Stimulated activated CD8-positive, alpha-beta memory T cell treated with anti-CD3 and anti-CD28 coated beads, Interleukin-2, amount 100 ng/mL, for 1 hour (primary cell): ENCODE data around the gene RAD9A.
"Not testable (repeated sequence)": the region's sequence is repeated elsewhere in the genome, so short reads cannot be mapped to it uniquely, and the experiment has no call there.

Source experiments
- DNase-seq, 2 donors: peaks; one replicate each; pipeline ENCODE4 v3.0.0-alpha.2; 2020; ENCODE audit warnings: low read depth in 2 of 2

Gene RAD9A

DNA sequence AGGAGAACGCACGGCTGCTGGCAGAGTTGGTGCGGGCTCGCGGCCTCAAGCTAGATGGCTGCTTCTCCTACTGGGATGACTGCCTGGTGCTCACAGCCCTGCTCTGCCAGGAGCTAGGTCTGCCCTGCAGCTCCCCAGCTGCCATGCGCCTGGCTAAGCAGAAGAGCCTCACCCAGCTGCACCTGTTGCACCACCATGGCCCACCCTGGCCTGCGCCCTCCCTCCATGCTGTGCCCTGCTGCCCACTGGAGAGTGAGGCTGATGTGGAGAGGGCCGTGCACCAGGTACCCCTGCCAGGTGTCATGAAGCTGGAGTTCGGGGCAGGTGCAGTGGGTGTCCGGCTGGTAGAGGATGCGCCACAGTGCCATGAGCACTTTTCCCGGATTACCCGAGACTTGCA, 31.7 kb downstream of the RAD9A start:
- no peak for DNase-seq

DNA sequence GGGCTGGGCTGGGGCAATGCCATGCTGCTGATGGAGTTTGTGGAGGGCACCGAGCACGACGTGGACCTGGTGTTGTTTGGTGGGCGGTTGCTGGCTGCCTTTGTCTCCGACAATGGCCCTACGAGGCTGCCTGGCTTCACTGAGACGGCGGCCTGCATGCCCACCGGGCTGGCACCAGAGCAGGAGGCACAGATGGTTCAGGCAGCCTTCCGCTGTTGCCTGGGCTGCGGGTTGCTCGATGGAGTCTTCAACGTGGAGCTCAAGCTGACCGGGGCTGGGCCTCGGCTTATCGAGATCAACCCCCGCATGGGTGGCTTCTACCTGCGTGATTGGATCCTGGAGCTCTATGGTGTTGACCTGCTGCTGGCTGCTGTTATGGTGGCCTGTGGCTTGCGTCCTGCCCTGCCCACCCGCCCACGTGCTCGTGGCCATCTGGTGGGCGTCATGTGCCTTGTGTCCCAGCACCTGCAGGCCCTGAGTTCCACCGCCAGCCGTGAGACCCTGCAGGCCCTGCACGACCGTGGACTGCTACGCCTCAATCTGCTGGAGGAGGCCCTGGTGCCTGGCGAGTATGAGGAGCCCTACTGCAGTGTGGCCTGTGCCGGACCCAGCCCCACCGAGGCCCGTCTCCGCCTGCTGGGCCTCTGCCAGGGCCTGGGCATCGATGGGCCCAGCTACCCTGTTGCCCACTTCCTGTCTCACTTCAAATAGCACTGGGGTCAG, 32.3 kb downstream of the RAD9A start:
- no peak for DNase-seq

DNA sequence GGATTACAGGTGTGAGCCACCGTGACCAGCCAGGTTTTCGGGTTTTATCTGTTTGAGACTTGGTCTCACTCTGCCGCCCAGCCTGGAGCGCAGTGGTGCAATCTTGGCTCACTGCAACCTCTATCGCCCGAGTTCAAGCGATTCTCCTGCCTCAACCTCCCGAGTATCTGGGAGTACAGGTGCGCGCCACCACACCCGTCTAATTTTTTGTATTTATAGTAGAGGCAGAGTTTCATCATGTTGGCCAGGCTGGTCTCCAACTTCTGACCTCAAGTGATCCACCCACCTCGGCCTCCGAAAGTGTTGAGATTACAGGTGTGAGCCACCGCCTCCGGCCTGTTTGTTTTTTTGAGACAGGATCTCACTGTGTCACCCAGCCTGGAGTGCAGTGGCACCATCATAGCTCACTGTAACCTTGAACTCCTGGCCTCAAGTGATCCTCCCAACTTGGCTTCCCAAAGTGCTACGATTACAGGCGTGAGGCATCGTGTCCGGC, 35.6 kb downstream of the RAD9A start:
- DNase-seq: not testable (repeated sequence)

DNA sequence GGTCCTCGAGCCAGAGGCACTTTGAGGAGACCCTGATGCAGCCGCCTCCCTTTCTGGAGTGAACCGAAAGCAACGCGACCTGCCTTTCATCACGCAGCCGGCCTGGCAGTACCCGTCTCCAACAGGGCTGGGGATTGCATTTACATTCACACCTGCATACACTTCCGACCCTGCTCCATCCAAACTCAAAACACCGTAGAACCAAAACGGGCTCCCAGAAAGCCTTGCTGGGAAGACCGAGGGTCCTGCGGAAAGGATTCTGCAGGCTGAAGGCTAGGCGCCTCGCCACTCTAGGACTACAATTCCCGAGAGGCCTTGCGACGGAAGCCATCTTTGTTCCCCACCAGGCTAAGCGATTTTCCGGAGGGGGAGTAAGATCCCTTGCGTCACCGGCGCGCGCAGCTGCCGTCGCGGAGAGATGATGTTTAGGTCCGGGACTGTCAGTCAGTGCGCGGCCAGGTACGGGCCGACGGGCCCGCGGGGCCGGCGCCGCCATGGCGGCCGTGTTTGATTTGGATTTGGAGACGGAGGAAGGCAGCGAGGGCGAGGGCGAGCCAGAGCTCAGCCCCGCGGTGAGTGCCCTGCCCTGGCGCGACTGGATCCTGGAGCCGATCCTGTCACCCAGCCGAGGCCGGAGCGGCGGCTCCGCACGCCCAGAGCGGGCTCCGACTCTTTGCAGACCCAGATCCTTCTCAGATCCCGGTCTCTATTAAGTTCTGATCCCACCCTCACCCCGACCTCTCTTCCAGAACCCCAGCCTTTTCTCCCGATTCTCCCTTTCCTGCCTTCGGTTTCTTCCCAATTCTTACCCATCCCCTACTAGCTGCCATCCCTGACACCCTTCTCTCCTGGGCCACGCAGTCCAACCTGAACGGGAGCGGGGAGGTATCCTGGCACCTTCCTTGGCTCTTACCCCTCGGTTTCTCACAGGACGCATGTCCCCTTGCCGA, 36.5 kb downstream of the RAD9A start, which contains the start of gene RPS6KB2:
Gene RPS6KB2, plus strand, starts transcription at position 443 of the 950 bp plus-strand sequence. Its CDS starts 52 bp downstream, at position 495.
- DNase-seq: peak; percentile 97 to 100

DNA sequence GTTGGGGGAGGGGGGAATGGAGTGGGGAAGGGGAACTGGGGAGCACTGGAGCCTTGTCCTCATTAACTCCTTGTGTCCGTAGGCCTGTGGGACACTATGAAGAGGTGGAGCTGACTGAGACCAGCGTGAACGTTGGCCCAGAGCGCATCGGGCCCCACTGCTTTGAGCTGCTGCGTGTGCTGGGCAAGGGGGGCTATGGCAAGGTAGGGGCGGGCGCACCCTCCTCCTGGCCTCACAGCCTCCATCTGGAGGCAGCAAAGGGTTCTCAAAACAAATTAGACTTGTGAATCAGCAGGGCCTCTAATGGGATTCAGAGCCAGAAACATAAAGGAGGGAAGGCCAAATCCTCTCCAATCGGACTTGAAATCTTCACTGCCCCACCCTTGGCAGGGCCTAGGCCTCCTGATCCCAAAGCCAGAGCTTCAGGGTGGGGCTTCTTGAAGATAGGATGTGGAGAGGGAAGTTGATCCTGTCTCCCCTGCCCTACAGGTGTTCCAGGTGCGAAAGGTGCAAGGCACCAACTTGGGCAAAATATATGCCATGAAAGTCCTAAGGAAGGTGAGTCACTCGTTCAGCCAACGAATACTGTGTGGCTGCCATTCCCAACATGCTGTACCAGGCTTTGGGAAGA, 37.4 kb downstream of the RAD9A start:
- no peak for DNase-seq

DNA sequence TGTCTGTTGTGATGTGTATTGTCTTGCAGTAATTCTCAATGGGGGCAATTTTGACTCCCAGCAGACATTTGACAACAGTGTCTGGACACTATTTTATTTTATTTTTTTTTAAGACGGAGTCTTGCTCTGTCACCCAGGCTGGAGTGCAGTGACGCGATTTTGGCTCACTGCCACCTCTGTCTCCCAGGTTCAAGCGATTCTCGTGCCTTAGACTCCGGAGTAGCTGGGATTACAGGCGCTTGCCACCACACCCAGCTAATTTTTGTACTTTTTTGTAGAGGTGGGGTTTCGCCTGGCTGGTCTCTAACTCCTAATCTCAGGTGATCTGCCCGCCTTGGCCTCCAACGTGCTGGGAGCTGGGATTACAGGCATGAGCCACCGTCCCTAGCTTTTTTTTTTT, 37.9 kb downstream of the RAD9A start:
- no peak for DNase-seq

DNA sequence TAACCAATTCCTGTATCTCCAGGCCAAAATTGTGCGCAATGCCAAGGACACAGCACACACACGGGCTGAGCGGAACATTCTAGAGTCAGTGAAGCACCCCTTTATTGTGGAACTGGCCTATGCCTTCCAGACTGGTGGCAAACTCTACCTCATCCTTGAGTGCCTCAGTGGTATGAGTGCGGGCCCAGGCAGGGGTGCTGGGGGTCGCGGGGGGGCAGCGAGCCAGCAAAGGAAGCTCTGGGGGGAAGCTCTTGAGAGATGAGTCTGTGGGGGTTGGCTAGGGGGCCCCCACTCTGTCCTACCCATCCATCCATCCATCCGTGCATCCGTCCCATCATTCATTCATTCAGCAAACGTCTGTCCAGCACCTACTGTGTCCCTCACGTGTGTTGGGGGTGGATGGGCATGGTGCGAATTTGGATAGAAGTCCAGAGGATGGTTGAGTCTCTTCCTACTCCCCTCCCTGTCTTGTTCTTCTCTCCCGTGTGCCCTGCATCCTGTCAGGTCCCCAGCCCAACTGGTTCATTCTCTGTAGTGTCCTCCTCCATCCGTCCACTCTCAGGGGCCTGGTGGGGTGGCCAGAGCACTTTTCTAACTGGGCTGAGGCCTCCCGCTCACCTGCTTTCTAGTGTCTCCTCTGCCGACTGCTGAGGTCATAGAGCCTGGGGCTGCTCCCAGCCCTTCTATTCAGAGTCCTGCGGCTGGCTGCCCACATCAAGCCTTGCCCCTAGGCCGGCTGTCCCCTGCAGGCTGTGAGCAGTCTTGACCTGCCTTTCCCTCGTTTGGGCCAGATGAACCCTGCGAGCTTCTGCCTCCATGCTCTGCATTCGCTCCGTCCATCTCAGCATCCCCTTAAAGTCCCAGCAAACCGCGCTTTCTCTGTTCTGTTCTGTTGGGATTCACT, 39.8 kb downstream of the RAD9A start:
- no peak for DNase-seq

DNA sequence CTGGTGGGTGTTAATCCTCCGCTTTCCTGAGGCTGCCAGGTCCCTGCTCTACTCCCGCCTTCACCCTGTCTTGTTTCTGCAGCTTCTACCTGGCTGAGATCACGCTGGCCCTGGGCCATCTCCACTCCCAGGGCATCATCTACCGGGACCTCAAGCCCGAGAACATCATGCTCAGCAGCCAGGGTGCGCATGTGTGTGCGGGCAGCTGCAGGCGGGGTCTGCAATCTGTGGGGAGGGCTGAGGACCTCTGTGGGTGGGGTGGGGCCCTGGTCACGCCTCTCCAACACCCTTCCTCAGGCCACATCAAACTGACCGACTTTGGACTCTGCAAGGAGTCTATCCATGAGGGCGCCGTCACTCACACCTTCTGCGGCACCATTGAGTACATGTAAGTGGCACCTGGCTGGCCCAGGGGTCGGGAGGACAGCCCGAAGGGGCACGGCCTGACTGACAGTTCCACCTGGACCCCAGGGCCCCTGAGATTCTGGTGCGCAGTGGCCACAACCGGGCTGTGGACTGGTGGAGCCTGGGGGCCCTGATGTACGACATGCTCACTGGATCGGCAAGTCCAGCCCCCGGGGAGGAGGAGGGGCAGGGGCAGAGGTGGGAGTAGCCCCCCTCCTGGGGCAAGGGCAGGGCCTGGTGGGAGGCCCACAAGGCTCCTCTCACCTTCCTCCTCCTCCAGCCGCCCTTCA, 41.0 kb downstream of the RAD9A start:
- DNase-seq: no peak

DNA sequence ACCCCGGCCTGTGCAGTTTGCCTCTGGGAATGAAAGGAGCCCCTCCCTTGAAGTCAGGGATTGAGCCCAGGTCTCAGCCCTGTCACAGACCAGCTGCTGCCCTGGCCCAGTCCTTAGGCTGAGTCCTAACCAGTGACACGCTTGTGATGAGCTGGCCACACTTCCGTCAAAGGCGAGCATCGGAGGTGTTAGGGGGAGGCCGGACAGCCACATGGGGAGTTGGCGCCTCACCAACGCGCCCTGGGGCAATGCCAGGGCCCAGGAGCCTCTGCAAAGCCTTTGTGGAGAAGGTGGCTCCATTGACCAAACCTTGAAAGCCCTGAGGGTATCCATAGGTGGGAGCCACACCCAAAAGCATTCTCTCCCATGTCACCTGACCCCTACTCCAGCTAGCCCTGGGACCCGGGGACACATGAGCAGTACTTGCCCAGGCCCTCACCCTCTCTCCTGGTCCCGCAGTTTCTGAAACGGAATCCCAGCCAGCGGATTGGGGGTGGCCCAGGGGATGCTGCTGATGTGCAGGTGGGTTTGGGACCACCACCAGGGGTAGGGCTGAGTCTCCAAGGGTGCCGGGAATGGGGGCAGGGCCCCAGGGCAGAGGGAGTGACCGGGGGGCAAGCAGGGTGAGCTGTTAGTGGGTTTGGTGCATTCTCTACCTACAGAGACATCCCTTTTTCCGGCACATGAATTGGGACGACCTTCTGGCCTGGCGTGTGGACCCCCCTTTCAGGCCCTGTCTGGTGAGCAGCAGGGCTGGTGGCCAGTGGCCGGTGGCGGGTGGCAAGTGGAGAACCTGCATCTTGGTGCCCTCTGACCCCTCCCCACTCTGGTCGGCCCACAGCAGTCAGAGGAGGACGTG, 42.0 kb downstream of the RAD9A start:
- no peak for DNase-seq

DNA sequence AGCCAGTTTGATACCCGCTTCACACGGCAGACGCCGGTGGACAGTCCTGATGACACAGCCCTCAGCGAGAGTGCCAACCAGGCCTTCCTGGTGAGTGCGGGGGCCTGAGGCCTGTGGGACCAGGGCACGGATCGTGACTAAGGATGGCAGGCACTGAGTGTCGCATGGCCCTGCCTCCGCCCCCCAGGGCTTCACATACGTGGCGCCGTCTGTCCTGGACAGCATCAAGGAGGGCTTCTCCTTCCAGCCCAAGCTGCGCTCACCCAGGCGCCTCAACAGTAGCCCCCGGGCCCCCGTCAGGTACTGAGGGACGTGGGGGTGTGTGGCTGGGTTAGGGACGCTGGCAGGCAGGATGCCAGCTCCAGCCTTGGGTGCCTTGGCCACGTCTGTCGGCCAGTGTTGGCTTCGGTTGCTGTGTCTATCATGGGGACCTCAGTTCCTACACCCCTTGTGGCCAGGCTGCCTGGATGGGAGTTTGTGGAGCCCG, 42.7 kb downstream of the RAD9A start:
- no peak for DNase-seq

DNA sequence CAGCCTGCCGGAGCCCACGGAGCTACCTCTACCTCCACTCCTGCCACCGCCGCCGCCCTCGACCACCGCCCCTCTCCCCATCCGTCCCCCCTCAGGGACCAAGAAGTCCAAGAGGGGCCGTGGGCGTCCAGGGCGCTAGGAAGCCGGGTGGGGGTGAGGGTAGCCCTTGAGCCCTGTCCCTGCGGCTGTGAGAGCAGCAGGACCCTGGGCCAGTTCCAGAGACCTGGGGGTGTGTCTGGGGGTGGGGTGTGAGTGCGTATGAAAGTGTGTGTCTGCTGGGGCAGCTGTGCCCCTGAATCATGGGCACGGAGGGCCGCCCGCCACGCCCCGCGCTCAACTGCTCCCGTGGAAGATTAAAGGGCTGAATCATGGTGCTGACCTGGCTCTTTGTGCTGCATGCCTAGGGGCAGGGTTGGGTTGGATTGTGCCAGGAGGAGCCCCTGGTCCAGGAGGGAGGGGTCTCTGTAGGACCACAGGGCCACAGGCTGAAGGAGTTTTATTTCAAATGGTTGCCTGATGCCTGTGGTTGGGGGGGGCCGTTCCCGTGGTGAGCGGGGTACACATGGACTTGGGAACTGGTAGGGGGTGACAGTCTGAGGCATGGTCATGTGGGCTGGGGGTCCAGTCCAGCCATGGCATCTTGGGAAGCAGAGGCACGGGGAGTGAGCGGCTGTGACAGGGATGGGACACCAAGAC, 43.4 kb downstream of the RAD9A start:
- no peak for DNase-seq

DNA sequence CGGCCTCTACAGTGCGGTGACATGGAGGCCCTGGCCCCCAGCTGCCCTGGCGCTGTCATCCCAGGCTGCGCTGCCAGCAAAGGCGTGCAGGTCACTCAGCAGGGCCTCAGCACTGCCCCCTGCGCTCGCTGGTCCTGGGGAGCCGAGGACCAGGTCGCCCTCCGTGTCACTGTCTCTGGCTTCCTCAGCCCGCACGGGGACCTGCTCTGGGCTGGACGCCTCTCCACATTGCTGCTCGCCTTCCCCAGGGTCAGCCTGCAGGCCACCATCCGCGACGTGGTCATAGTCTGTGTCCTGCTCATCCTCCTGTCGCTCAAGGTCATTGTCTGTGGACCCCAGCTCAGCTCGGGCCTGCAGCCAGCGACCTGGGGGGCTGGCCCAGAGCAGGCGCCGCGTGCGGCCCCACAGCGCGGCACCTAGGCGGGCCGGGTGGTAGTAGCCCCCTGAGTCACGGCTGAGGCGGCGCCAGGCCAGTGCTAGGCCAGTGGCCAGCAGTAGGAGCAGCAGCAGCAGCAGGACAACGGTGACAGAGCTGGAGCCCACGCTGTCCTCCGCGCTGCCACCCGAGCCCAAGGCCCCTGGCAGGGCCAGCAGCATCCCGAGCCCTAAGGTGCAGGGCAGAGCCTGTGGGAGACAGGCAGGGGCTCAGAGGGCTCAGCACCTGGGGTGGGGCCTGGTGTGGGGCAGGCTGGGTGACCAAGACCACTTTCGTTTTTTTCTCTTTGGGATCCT, 44.1 kb downstream of the RAD9A start:
- no peak for DNase-seq

DNA sequence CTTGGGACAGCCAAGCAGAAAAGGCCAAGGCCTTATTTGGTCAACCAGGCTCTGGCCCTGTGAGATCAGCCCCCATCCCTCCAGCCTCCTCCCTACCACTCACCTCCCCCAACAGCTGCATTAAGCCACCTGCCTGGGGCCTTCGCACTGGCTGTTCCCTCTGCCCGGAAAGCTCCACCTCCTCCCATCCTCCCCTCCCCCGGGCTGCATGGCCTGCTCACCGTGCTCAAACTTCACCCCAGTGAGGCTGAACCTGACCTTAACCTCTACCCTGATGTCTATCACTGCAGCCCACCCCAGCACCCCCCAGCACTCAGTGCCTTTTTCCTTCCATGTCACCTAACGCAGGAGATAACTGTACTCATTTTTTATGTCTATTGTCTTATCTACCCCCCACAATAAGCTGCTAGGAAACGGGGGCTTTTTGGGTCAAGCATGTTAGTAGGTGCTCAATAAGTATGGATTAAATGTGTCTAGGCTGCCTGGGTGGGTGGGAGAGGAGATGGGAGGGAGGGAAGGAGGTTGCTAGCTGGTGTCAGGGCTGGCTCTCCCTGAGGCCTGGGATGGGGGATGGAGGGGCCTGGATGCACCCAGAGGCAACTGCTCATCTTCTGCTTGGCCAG, 44.8 kb downstream of the RAD9A start:
- no peak for DNase-seq

DNA sequence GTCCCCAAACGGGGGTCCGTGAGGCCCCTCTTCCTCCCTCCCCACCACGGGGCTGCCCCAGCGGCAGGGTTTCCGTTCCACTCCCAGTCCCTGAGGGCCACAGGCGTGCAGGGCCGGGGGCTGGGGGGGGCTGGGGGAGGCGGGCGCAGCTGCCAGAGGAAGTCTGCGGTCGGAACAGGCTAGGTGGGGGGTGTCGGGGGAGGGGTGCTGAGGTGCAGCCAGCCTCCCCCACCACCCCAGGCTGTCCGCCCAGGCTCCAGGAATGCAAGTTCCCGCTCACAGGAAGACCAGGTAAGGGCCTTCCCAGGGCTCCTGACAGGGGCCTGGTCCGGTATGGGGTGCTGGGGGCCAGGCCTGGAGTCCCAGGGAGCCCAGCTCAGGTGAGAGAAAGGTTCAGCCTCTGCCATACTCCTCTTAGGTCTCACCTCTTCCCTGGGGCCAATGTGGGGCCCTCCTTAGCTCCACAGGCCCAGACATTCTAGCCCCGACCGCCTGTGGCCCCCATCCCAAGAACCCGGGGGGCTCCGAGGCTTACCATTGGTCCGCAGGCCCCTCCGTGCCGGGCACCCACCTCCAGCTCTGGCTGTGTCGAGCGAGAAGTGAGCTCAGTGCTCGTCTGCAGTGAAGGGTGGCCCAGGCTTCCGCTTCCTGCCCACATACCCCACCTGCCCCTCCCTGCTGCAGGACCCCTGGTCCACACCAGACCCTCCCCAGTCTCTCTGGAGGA, 45.5 kb downstream of the RAD9A start, which contains the start of gene PTPRCAP:
Gene PTPRCAP, minus strand, starts transcription at position 601 of the 727 bp plus-strand sequence. Its CDS starts 63 bp downstream, at position 538.
- peak; percentile 53 to 65 for DNase-seq

DNA sequence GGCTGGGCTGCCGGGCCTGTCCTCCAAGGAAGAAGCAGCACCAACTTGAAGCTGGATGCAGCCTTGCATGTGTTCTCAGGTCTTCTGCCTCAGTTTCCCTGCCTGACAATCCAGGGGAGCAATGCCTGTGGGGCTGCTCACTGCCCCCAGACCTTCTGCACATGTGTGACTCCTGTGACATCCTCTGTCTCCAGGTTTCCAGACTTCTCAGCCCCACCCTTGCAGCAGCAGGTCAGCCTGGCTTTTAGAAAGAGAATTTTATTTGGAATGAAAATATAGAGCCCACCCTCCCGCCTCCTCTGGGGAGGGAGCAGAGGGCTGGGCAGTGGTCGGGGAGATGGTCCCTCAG, 46.0 kb downstream of the RAD9A start:
- DNase-seq: no peak

DNA sequence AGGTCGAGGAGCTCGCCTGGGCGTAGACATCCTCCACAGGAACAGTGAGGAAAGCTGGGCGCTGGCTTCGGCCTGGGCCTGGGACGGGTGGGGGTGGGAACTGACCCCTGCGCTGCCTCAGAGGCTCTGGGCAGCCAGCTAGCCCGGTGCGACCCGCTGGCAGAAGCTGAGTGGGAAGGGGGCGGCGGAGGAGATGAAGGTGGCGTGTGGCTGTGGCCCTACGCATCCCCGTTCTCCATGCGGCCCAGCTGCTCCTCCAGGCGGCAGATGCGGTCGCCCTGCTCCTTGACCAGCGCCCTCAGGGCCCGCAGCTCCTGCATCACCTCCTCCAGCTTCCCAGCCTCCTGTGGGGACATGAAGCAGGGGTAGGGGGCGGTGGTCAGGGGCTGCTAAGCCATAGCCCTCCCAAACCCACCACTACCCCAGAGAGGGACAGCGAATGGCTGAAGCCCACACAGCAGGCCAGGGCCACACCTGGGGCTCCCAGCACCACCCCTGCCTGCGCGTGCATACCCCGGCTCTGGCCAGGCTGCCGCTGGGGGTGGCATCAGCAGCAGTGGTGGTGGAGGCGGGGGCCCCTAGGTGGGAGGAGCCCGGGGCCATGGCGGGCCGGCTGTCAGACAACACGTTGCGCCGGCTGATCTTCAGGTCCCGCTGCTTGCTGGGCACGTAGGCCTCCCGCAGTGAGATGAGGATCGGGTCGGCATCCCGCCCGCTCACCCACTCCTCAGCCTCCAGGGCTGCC, 46.5 kb downstream of the RAD9A start:
- peak in 1 of 2 donors; percentile 57 for DNase-seq
